HG02798 (cell line): ENCODE data around the gene DNM2.
A peak's percentile ranks its signal among the peaks of the same experiment; 100 is the strongest.
"Not testable (repeated sequence)": the region's sequence is repeated elsewhere in the genome, so short reads cannot be mapped to it uniquely, and the experiment has no call there.

Experiments
- ATAC-seq: cut with Tn5 transposase; IDR thresholded peaks from one replicate; pipeline ENCODE4 v1.9.1; 2021; ENCODE audit warnings: mild to moderate bottlenecking; ENCODE audit not compliant: unreplicated experiment, poor library complexity

The DNM2 gene

DNA sequence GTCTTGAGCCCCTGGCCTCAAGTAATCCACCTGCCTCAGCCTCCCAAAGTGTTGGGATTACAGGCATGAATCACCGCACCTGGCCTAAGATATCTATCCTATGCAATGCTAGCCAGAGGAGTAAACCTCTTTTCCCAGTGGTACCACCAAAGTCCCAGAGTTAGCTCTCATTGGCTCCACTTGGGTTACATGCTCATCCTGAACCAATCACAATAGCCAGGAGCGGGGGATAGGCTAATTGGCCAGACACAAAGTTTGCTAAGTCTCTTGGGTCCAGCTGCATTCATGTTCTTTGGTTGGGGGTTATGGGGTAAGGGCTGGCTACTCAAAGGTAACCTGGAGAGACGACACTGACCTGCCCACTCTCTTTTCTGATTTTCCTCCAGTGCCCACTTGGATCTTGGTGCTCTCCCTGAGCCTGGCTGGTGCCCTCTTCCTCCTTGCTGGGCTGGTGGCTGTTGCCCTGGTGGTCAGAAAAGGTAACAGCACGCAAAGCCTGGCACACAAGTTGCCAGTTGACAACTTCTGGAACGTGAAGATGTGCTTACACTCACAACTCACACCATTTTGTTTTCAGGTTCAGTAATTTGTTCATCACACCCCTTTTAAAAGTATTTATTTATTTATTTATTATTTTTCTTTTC lies 138.1 kb downstream of the DNM2 start:
- ATAC-seq, result no peak

DNA sequence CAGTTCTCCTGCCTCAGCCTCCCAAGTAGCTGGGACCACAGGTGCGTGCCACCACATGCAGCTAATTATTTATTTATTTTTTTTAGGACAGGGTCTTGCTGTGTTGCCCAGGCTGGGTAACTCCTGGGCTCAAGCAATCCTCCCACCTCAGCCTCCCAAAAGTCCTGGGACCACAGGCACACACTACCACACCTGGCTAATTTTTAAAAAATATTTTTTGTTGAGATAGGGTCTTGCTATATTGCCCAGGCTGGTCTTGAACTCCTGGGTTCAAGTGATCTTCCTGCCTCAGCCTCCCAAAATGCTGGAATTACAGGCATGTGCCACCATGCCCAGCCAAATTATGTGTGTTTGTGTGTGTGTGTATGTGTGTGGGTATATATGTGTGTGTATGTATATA lies 139.0 kb downstream of the DNM2 start:
- ATAC-seq, result not testable (repeated sequence)

DNA sequence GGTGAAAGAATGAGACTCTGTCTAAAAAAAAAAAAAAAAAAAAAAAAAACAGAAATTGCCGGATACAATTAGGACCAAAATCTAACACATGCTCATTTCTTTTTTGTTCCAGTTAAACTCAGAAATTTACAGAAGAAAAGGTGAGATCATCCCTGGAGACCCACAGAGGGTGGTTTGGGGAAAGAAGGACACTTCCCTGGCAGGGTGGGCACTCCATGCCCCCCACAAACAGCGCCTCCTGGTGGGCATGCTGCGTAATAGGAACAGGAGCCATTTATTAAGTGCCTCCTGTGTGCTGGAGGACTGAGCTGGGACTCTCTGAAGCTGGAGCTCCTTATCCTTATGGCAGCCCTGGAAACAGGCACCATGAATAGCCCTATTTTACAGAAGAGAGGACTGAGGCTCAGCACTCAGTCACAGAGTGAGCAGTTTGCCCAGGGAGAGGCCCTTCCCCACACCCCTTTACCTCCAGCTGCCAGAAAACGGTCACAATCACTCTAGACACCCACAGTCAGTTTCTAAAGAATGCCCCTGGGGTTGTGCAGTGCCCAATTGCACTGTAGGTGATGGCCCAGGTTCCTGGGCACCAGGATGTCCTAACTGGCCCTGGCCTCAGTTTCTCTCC lies 140.4 kb downstream of the DNM2 start:
- no peak for ATAC-seq

DNA sequence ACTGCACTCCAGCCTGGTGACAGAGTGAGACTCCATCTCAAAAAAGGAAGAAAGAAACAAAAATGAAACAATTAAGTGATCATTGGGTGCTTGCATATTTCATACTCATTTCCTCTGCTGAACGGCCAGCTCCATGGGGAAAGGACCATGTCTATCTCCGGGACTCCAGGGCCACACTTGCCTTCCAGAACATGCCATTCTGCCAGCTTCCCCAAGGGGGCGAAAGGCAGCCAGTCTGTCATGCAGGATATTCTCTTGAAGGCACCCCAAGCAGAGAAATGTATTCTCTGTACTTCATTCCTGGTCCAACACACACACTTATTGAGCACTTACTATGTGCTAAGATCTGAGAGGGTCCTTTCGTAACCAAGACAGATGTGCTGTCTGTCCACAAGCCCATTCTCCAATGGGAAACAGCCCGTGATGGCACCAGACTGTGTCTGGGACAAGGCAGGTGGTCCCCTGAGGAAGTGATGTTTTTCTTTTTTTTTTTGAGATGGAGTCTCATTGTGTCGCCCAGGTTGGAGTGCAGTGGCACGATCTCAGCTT lies 143.3 kb downstream of the DNM2 start:
- no peak for ATAC-seq

DNA sequence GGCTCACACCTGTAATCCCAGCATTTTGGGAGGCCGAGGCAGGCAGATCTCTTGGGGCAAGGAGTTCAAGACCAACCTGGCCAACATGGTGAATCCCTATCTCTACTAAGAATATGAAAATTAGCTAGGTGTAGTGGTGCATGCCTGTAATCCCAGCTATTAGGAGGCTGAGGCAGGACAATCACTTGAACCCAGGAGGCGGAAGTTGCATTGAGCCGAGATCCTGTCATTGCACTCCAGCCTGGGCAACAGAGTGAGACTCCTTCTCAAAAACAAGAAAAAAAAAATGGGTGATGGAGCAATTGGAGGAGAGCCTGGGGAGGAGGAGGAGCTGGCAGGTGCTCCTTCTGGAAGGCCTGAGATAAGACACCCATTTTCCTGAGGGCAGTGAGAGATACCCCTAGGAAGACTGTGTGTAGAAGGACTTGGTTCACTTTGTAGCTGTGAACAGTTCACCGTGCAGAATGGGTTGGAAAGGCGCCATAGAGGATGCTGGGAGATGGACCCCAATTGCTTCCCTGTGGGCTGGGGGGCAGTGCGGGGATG lies 144.8 kb downstream of the DNM2 start:
- ATAC-seq, result no peak

DNA sequence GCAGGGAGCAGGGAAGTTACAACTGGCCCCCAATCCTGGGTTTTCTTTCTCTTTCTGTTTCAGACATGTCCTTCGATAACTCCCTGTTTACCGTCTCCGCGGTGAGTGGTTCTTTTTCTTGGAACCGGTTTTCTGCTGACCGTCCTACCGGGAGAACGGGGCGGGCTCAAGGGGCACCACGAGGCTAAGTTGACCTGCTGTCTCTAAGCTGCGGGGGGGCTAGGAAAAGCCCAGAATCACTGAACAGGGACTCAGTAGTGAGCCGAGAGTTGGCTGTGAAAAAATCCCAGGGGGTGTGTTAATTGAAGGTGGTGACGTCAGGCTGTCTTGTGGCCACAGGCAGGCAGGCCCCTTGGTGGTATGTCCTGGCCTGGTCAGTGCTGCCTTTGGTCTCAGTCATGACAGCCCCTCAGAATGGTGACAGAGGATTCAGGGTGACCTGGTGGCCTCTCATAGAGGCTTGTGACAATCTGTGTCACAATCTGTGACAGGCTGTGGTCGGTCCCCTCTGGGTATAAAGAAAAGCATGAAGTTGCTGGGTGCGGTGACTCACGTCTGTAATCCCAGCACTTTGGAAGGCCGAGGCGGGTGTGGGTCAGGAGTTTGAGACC lies 145.3 kb downstream of the DNM2 start:
- ATAC-seq, result no peak

DNA sequence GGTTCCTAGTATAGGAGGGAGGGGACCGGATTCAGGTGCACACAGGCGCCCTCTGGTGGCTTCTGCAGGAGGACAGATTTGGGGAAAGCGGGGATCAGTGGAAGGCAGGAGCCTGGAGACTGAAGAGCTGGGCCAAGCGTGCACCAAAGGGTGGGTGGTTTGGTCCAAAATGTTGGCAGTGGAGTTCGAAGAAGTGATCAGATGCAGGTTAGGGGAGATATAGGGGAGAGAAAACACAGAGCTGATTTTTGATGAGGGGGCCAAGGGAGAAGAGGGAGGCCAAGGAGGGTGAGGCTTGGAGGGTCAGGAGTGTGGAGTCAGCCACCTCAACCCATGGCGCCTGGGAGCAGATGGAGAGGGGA lies 146.6 kb downstream of the DNM2 start:
- peak; percentile 48 for ATAC-seq

DNA sequence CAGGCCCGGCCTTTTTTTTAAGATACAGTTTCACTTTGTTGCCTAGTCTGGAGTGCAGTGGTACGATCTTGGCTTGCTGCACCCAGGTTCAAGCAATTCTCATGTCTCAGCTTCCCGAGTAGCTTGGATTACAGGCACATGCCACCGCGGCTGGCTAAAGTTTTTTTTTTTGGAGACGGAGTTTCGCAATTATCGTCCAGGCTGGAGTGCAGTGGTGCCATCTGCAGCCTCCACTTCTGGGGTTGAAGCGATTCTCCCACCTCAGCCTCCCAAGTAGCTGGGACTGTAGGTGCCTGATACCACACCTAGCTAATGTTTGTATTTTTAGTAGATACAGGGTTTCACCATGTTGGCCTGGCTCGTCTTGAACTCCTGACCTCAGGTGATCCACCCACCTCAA lies 148.6 kb downstream of the DNM2 start:
- ATAC-seq, result no peak

DNA sequence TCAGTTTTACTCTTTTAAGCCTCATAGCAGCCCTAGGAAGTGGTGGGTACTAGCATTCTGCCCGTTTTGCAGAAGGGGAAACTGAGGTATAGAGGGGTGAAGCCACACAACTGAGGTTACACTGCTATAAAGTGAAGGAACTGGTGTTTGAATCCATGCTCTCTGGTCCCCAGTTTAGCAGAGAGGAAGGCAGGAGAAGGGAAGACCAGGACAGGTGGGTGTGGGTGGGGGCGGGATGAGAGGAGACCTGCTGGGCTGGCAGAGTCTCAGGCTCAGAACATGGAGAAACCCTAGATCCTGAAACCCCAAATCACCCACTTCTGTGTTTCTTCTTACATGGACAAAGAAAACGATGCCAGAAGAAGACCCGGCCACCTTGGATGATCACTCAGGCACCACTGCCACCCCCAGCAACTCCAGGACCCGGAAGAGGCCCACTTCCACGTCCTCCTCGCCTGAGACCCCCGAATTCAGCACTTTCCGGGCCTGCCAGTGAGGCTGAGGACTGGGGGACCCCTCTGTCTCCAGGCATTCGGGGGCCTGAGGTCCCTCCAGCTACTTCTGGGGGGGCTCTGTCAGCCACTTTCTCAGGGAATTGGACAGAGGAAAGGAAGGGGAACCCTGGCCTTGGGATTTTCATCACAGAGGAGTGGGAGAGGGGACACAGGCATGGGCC lies 151.1 kb downstream of the DNM2 start:
- ATAC-seq, result no peak

DNA sequence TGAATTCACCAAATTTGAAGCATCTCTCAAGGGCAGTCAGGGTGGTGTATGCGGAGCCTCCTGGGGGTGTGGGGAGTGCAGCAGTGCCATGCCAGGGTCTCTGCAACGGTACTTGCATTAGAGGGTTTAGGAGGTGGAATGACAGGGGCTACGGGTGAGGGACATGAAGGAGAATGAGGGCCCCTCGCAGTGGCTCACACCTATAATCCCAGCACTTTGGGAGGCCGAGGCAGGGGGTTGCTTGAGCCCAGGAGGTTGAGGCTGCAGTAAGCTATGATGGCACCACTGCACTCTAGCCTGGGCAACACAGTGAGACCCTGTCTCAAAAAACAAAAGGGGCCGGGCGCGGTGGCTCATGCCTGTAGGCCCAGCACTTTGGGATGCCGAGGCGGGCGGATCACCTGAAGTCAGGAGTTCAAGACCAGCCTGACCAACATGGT lies 152.0 kb downstream of the DNM2 start:
- ATAC-seq, result not testable (repeated sequence)

DNA sequence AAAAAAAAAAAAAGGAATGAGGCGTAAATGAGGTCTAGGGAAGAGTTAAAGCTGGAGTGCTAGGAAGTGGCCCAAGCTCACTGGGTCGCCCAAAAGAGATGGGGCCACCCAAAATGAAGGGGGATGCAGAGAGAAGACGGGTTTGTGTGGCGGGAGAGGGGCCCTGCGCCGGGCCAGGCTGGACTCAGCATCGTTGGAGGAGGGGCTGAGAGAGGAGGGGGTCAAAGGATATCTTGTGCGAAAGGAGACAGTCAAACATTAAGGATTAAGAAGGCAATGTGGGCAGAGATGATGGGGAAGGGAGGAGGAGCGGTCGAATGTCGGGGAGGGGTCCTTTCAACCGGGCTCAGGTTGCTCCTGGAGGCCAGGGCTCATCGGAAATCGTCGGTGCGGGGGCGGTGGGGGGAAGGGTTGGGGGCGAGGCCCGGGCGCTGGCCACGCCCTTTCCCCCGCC lies 152.6 kb downstream of the DNM2 start:
- ATAC-seq, result no peak

DNA sequence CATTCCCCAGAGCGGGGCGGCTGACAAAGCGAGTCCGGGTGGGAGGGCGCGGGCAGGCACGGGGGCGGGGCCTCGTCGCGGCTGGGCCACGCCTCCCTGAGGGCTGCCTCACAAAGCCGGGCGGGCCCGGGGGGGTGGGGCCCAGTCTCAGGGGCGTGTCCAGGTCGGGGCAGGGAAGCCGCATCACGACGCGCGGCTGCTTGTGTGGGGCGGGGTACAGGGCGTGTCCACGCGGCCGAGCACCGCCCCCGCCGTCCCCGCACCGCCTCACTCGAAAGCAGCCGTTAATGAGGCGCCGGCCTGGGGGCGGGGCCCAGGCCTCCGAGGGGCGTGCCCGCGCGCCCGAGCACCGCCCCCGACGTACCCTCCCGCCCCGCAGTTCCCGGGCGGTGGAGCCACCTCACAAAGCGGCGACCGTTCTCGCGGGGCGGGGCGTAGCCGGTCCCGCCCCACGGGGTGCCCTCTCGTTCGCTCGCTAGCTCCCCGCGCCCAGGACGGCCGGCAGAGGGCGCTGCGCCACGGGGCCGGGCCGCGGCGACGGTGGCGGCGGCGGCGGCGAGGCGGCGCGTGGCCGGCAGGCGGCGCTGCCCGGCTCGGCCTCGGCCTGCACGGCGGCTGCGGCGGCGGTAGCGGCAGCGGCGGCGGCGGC lies 153.2 kb downstream of the DNM2 start, which contains the start of gene CARM1:
CARM1 (plus strand) TSS at position 599 of the 649 bp plus-strand sequence. CDS start 150 bp downstream, outside the sequence.
- ATAC-seq, result peak; percentile 84

DNA sequence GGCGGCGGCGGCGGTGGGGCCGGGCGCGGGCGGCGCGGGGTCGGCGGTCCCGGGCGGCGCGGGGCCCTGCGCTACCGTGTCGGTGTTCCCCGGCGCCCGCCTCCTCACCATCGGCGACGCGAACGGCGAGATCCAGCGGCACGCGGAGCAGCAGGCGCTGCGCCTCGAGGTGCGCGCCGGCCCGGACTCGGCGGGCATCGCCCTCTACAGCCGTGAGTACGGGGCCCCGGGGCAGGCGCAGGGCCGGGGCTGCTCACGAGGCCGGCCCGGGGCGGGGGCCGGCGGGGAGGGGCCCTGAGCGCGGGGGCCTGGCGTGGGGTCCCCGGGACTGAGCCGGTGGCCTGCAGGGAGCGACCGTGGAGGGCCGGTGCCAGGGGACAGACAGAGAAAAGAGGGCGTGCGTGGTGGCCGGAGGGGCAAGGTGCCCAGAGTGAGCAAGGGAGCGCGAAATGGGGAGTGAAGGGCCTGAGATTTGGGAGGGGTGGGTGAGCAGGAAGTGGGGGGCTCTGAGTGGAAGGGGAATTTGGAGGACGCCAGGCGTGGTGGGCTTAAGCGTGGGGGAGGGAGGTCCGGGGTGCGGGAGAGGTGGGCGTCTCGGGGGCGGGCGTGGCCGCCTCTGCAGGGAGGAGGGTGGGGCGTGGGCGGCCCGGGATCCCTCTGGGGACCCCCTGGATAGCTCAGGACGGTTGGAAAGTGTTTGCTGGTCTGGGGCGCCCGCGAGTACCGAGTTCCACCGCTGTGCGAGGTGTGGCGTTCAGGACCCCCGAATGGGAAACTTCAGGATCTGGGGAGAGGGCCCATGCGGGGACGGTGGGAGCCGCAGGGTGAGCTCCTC lies 154.0 kb downstream of the DNM2 start:
- peak; percentile 10 for ATAC-seq

DNA sequence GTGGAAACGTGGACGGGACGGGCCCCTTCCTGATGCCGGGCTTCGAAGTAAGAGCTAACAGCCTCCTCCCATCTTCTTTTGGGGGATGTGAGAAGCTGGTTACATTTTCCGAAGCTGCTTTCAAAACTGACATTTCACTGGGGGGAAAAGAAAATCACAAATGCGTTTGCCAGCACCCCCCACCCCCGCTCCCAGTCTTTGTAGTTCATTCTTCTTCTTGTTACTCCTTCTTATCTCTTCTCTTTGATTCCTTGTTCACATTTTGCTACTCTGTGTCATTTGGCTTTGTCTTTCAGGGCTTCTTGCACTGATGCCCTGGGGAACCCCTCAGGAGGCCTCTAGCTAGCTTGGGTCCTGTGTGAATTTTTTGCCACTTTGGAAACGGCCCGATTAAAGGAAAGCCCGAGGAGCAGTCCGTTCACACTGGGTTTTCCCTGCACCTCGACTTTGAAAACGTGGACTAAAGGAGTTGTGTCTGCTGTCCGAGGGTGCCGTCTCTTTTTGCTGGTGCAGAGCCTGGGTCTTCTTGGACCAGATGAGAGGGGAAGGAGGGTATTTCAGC lies 154.7 kb downstream of the DNM2 start:
- ATAC-seq, result no peak

DNA sequence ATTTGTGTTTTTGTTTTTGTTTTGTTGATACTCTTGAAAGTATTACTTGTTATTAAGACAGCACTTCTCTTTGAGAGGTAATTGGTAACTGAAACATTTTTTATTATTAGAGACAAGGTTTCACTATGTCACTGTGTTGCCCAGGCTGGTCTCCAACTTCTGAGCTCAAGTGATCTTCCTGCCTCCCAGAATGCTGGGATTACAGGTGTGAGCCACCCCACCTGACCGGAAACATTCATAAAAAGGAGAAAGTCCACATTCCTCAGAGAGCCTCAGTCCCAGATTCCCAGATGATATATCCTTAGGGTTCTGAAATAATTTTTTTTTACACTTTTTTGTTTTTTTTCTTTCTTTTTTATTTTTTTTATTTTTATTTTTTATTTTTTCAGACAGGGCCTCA lies 156.1 kb downstream of the DNM2 start:
- no peak for ATAC-seq

DNA sequence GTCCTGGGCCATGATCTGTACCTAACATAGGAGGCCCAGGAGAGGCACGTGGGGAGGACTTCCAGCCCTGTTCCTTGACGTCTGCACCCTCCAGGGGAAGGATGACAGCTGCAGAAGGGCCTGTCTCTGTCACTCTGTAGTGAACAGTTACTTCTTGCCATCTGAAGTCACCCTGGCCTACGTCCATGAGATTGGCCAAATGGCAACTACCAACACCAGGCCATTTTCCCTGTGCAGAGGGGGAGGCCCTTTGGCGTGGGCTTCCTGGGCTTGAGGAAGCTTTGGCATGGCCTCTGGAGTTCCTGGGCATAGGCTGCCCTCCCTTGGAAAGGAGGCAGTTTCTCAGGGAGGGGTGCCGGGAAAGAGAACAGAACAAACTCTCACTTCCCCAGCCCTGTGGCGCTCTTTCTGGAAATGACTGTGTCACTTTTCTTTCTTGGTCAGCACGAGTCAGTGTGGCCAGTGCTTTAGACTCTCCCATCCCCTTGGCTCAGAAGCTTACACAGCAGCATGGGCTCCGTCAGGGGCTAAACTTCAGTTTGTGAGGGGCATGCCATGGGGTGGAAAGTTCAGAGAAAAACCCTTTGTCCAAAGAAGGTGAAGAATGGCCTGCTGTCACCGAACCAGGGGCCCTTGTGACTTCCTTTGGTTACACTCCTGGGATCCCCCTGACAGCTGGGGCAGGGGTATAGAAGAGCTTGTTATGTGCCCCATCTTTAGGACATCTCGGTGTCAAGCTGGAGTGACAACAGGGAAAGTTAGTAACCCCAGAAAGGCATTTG lies 158.8 kb downstream of the DNM2 start:
- ATAC-seq, result peak; percentile 36

DNA sequence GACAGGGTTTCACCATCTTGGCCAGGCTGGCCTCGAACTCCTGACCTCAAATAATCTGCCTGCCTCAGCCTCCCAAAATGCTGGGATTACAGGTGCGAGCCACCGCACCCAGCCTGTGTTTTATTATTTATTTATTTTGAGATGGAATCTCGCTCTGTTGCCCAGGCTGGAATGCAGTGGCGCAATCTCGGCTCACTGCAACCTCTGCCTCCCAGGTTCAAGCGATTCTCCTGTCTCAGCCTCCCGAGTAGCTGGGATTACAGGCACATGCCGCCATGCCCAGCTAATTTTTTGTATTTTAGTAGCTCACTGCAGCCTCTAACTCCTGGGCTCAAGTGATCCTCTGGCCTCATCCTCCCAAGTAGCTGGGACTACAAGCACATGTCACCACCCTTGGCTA lies 159.7 kb downstream of the DNM2 start:
- not testable (repeated sequence) for ATAC-seq

DNA sequence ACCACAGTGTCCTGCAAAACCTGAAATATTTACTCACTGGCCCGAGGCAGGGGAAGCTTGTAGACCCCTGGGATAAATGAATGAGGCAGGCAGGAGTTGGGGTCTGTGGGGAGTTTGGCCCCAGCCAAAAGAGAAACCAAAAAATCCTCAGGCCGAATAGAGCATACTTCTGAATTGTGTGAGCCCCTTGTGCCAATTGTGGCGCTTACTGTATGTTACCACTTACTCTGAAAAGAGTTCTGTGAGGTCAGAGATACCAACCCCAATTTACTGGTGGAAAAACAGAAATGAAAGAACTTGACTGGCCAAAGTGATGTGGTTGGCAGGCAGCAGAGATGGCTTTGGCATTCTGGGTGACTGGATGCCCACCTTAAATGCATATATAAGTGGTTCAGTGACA lies 160.4 kb downstream of the DNM2 start:
- no peak for ATAC-seq
